Stimulated activated CD8-positive, alpha-beta memory T cell treated with anti-CD3 and anti-CD28 coated beads, Interleukin-4, amount 100 ng/mL, for 48 hours (primary cell): ENCODE measurements around the gene FNBP1L.

Experiments
- DNase-seq: peaks from one replicate; pipeline ENCODE4 v3.0.0-alpha.2; 2020

FNBP1L gene

GRCh38 chr1:93447481-93448291, at the start of gene FNBP1L:
Gene FNBP1L (plus strand): TSS chr1:93448118. CDS start chr1:93448282, 164 bp downstream.
- DNase-seq: peak; percentile 66

DNA sequence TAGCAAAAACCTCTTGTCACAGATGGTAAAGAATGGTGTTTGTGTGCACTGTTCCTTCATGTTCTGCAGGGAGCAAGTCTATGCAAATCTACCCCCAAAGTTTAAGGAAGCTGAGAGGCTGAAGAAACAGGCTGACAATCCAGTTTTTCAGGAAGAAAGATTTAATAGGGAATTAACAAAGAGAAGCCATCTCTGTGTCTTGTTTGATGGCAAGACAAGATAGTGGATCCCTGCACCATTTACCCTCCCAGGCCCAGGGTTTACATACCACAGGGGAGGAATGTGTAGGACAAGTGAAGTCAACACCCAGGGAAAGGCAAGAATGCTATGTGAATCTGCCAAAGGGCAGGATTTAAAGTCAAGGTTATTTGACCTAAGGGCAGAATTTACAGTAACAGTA, 48.1 kb upstream of the FNBP1L start:
- no peak for DNase-seq

DNA sequence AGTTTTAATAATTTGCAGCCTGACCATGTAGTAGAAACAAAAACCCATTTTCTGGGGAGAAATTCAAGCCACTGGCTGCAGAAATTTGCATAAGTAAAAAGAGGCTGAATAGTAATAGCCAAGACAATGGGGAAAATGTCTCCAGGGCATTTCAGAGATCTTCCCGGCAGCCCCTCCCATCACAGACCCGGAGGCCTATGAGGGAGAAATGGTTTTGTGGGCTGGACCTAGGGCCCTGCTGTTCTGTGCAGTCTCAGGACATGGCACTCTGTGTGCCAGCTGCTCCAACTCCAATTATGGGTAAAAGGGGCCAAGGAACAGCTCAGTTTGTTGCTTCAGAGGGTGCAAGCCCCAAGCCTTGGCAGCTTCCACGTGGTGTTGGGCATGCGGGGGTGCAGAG, 39.7 kb upstream of the FNBP1L start:
- DNase-seq: no peak

GRCh38 chr1:93411000-93411399, 36.9 kb upstream of the FNBP1L start:
- no peak for DNase-seq

DNA sequence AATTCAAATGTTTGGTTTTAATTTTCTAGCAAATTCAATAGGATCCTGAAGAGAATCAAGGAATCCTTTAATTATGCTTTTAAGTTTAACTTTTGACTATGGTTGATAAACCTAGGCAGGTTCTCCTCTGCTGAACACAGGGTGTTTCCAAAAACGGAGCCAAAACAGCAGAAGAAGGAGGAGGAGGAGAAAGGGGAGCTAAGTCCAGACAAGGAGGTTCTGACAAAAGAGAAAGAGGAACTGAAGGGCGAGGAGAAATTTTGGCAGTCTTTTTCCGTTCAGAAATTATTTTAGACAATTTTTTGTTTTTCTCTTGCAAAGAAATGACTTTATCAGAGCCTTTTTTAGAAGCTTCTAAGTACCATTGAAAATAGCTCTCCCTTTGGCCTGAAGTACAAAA, 33.2 kb upstream of the FNBP1L start:
- no peak for DNase-seq

DNA sequence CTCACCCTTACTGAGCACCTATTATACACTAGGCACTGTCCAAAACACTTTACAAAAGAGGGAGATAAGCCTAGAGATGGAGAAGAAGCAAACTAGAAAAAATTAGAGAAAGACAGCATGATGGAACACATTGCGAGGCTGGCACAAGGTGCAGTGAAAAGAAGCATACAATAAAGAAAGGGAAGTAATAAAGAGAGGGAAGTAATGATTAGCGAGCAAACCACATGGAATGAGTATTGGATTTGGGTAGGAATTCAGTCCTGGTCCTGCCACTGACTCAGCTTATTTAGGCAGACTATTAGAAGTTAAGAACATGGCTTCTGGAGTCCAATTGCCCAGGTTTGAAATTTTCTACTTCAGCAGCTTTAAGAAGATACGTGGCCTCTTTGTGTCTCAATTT, 32.6 kb upstream of the FNBP1L start:
- DNase-seq: no peak

GRCh38 chr1:93416183-93416582, 31.7 kb upstream of the FNBP1L start:
- no peak for DNase-seq

GRCh38 chr1:93419344-93419743, 28.6 kb upstream of the FNBP1L start:
- no peak for DNase-seq

- no peak for DNase-seq
These were observed 27.5 kb upstream of the FNBP1L start for GRCh38 chr1:93420400-93420799.

DNA sequence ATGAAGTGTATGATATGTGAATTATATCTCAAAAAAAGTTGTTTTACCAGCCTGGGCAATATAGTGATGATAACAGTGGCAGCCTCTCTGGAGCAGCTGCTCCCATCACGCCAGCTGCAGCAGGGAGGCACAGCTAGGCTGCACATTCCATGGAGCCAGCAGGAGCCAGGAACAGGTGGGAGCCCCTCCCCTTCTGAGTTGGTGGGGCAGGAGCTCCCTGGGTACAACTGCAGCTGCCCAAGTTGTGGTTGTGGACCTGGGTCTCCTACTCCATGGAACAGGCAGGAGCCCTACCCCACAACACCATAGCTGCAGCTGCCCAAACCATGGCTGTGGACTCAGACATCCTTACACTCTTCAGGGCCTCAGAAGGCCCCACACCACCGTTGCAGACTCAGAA, 21.7 kb upstream of the FNBP1L start:
- DNase-seq: no peak

DNA sequence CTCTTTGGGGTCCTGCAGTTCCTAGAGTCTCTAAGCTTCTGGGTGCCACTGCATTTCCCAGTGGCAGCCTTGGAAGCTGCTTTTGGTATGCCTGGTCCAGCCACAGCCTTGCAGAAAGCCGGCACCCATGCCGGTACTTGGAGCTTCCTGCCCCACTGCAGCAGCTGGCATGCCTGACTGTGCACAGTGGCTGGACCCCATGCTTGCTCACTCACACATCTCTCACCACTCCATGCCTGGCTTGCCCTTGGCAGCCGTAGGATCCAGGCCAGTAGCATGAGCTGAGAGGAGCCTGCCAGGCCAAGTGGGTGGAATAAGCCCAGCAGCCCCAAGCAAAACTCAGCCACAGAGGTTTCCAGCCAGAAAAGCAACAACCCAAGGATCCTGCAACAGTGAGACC, 20.3 kb upstream of the FNBP1L start:
- DNase-seq: no peak

- DNase-seq: peak; percentile 28
These were observed 14.4 kb upstream of the FNBP1L start for GRCh38 chr1:93433407-93433961.

DNA sequence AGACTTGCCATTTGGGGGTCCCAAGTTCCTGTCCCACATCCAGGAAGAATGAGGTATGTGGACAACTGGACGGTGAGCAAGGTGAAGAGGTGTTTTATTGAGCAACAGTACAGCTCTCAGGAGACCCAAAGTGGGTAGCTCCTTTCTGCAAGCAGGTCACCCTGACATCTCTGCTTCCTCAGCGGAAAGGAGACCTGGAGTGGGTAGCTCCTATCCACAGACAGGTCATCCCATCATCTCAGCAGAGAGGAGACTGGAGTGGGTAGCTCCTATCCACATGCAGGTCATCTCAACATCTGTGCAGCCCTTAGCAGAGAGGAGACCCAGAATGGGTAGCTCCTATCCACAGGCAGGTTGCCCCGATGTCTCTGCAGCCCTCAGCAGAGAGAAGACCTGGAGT, 13.8 kb upstream of the FNBP1L start:
- DNase-seq: no peak

- DNase-seq: no peak
These were observed 12.9 kb upstream of the FNBP1L start for GRCh38 chr1:93434987-93435386.

GRCh38 chr1:93435443-93435842, 12.5 kb upstream of the FNBP1L start:
- no peak for DNase-seq

DNA sequence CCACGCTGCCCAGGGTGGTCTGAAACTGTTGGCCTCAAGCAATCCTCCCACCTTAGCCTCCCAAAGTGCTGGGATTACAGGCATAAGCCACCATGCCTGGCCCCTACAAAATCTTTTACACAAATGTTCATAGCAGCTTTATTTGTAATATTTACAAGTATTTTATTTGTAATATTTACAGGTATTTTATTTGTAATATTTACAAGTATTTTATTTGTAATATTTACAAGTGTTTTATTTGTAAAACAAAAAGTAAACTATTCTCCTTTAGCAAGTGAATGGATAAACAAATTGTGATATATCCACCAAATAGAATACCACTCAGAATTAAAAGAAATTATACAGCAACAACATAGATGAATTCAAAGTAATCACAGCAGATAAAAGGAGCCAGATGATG, 11.4 kb upstream of the FNBP1L start:
- DNase-seq: no peak

- DNase-seq: no peak
These were observed 9.8 kb upstream of the FNBP1L start for GRCh38 chr1:93437976-93438605.

DNA sequence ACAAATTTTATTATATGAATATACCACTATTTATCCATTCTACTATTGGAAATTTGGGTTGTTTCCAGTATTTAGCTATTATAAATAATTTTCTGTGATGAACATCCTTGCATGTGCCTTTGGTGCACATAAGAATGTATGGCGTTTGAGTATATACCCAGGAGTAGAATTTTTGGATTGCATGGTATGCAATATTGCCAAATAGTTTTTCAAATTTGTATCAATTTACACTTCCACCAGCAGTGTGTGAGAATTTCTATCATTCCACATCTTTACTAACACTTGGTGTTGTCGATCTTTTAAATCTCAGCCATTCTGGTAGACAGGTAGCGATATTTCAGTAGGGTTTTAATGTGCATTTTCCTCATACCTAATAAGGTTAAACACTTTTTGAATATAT, 9.2 kb upstream of the FNBP1L start:
- no peak for DNase-seq

DNA sequence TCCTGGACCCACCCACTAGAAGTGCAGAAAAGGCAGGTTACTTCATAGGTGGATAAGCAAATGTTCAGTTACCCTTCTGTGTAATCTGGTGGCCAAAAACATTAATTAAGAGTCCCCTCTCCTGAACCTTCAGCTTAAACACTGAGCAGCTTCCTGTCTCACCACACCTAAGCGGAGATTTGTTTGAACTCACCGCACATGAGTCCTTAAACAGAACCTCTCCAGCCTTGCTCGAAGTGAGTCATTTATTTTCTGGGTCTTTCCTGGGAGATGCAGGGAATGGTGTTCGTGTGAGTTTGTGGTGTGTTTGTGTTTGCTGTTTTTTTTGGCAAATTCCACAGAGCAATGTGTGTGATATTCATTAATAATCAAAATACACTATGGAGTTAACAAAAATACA, 7.6 kb upstream of the FNBP1L start:
- DNase-seq: no peak

GRCh38 chr1:93440706-93441105, 7.2 kb upstream of the FNBP1L start:
- no peak for DNase-seq

DNA sequence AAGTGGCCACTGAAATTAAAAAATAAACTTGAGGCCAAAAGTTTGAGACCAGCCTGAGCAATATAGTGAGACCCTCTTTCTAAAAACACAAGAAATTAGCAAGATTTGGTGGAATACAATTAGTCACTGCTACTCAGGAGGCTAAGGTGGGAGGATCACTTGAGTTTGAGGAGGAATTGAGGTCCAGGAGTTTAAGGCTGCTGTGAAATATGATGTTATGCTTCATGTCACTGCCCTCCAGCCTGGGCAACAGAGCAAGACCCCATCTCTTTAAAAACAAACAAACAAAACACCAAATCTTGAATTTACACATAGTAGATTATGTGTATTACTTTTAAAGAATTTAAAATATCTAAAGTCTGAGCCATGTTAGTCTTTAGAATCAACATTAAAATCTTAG, 6.3 kb upstream of the FNBP1L start:
- no peak for DNase-seq

DNA sequence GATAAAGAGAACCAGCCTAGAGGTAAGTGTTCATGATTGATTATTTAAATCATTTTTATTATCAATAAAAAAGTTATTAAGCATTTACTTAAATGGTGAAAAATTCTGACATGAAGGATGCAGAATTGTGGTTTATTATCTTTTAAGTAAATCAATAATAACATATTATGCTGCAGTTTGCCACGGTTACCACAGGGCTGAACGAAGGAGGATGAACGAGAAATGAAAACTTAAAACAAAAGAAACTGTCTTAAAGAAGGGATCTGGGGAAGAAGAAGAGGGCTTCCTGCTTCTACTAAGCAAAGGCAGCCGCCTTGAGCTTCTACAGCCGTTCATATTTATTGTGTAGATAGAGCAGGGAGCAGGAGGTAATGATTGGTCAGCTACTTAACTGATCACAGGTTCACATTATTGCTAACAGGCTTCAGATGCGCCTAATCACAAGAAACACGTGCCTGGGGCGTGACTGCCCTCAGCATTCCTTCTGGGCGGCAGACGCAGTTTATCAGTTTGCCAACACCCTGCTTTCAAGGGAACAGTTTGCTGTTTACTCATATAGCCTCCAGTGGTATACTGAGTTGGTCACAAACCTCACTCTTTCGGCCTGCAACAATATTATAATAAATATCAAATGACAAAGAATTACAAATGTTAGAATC, 5.8 kb upstream of the FNBP1L start:
- DNase-seq: no peak

GRCh38 chr1:93442741-93443140, 5.2 kb upstream of the FNBP1L start:
- no peak for DNase-seq

- DNase-seq: no peak
These were observed 4.5 kb upstream of the FNBP1L start for GRCh38 chr1:93443454-93443853.
